ENCODE data around the gene MYO7A.

DNA sequence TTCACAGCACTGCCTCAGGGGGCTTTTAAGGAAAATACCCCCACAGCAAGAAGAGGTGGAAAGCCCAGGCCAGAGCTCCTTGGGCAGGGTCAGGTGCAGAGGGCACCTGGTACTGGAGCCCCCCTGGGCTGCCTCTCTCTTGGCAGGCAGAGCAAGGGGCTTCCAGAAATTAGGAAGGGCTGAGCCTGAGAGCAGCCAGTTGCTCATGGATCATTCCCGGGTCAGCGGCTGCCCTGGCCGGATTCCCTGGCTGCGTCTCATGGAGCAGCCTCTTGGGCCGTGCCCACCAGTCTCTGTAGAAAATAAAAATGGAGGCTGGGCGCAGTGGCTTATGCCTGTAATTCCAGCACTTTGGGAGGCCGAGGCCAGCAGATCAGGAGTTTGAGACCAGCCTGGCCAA lies 35.7 kb upstream of the MYO7A start:
- TF ChIP-seq, protein P1, sequence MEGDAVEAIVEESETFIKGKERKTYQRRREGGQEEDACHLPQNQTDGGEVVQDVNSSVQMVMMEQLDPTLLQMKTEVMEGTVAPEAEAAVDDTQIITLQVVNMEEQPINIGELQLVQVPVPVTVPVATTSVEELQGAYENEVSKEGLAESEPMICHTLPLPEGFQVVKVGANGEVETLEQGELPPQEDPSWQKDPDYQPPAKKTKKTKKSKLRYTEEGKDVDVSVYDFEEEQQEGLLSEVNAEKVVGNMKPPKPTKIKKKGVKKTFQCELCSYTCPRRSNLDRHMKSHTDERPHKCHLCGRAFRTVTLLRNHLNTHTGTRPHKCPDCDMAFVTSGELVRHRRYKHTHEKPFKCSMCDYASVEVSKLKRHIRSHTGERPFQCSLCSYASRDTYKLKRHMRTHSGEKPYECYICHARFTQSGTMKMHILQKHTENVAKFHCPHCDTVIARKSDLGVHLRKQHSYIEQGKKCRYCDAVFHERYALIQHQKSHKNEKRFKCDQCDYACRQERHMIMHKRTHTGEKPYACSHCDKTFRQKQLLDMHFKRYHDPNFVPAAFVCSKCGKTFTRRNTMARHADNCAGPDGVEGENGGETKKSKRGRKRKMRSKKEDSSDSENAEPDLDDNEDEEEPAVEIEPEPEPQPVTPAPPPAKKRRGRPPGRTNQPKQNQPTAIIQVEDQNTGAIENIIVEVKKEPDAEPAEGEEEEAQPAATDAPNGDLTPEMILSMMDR (conservative IDR thresholded peaks at IDR 0.05; ENCODE audit: low read depth, low read length), result no peak
- TF ChIP-seq POLR2A (IDR thresholded peaks at IDR 0.05; ENCODE audit: low read depth, low read length) (no peak), FOS (IDR thresholded peaks at IDR 0.05; ENCODE audit: low read depth, low read length) (no peak), RFX5 (IDR thresholded peaks at IDR 0.05; ENCODE audit: low read depth, low read length) (no peak), RCOR1 (IDR thresholded peaks at IDR 0.05; ENCODE audit: insufficient replicate concordance, low read length) (no peak), CEBPB (IDR thresholded peaks at IDR 0.05; ENCODE audit: low read depth, low read length) (no peak), MAFK (IDR thresholded peaks at IDR 0.05; ENCODE audit: low read depth, low read length) (no peak)
